Measurements from ENCODE around the gene THYN1. TPM values are rescaled to one million over a fixed set of nuclear protein-coding genes. Genes with fewer than 3 reads are reported as not detected.

The THYN1 gene
- 75.7 and 76.9 TPM in 2 replicates for total RNA-seq (2014; rRNA removed; shearing (Covaris generic))

DNA sequence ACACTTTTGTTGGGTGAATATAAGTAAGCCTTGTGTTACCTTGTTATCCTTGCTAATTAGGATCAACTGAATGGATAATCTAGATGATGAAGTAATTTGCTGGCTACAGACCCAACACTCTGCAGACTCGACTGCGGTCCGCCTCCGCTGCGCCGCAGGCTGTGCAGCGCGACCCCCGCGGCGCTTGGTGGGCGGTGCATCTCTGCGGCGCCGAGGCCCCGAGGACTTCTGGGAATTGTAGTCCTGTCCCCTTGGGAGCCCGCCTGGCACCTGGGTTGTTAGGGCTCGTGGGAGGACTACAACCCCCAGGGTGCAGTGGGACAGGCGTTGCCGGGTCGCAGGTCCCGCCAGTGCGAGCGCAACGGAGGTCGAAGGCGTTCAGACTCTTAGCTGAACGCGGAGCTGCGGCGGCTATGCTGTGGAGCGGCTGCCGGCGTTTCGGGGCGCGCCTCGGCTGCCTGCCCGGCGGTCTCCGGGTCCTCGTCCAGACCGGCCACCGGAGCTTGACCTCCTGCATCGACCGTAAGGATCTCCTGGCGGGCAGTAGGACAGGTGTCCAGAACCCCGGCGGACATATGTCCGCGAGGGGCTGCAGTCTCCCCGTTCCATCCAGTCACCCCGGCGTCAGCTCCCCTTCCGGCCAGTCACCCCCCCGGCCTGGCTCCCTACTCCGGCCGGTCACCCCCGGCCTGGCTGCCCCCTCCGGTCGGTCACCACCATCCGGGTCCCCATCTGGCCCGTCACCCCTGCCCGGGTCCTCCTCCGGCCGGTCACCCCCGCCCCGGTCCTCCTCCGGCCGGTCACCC lies at the start of gene THYN1, which contains the start of gene ACAD8:
Gene THYN1, minus strand, starts transcription at position 165 of the 806 bp plus-strand sequence. CDS start 470 bp downstream, outside the sequence.
Gene ACAD8, plus strand, starts transcription at position 381 of the 806 bp plus-strand sequence. Its CDS starts 33 bp downstream, at position 414.

DNA sequence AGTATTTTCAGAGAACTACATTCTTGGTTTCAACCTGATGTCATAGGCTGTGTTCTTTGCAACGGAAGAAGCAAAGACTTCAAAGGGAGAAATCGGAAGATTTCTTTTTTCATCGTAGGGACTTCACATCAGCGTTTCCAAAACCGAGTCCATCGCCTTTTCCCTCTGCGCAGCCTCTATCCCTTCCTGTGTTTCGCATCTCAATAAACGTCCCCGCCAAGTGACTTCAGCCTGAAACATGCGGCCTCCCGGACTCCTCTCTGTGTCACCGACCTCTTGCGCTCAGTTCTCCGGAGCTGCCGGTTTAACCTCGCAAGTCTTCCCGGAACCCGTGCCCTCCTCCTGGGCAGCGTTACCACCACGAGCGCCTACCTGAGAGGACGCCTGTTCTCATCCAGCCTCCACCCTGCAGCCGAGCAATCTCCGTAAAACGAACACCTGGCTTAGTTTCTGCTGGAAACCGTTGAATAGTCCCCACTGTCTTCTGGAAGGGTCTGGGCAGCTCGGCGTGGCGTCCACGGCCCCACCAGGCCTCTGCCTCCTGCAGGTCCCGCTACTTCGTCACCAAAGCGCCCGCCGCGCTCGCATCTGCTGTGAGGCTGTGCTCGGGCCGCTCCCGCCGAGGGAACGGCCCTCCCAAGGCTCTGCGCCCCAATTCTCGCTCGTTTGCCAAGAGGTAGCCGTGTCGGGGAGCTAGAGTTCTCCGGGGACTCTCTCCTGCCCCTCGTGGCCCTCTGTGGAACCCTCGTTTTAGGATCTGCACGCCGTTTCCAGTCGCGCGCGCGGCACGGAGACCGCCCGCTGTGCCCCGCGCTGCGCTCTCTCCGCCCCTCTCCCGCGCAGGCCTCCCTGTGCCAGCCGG lies 22.6 kb upstream of the THYN1 start, which contains the start of gene GLB1L3:
Gene GLB1L3, plus strand, starts transcription at position 846 of the 862 bp plus-strand sequence. CDS start 362 bp downstream, outside the sequence.

DNA sequence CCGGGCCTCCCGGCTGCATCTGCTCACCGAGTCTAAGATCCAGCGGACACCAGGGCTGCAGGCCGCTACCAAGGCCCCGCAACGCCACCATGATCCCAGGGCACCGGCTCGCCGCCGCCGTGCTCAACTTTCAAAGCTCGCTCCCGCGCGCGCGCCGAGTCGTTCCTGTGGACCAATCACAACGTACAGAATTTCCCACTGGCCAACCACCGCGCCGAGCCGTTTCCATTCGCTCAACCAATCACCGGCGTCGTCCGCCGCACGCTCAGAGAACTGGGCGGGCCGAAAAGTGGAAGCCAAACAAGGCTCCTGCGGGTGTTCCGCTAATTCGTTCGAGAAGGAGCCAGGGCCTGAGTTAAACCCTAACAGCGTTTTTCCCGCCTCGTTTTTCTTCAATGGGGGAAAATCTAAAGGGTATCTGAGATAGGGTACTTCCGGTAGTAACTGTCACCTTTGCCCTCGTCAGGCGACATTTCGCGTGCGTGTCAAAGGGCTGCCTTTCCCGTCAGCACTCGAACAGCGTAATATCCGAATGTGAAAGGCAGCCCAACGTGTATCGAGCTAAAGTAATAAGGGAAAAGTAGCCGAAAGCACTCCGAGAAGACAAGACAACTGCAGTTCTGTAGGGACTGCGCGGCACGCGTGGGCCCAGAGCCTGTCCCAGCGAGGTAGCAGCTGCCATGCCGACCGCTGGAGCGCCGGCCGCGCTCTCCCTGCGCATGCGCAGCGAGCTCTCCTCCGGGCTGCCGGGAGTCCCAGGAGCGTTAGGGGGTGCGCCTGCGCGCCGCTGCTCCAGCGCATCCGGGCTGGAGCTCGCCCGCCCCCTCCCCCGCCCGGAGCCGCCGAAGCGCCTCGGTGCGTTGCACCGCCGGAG lies 29.1 kb downstream of the THYN1 start, which contains the start of the genes NCAPD3 and VPS26B:
Gene NCAPD3, minus strand, starts transcription at position 132 of the 874 bp plus-strand sequence. Its CDS starts 41 bp downstream, at position 91.
Gene VPS26B, plus strand, starts transcription at position 836 of the 874 bp plus-strand sequence. CDS start 452 bp downstream, outside the sequence.

Other genes with a start within 250 kb of the THYN1 start
- 28.9 and 35.1 TPM in 2 replicates for gene JAM3, start 184.3 kb downstream of the THYN1 start, total RNA-seq (2014; rRNA removed; shearing (Covaris generic))
- gene NCAPD3, start 29.4 kb downstream of the THYN1 start, total RNA-seq (2014; rRNA removed; shearing (Covaris generic)) = 56.1 and 65.4 TPM in 2 replicates
- 37.5 and 42.0 TPM in 2 replicates for gene VPS26B, start 28.7 kb downstream of the THYN1 start, total RNA-seq (2014; rRNA removed; shearing (Covaris generic))
- 17.7 and 20.0 TPM in 2 replicates for gene ACAD8, start 216 bp upstream of the THYN1 start, total RNA-seq (2014; rRNA removed; shearing (Covaris generic))
- not detected in 2 replicates for gene GLB1L3, start 23.0 kb upstream of the THYN1 start, total RNA-seq (2014; rRNA removed; shearing (Covaris generic))
- gene GLB1L2, start 78.6 kb upstream of the THYN1 start, total RNA-seq (2014; rRNA removed; shearing (Covaris generic)) = 16.6 and 17.7 TPM in 2 replicates
- 2.4 and 2.8 TPM in 2 replicates for gene B3GAT1, start 158.9 kb upstream of the THYN1 start, total RNA-seq (2014; rRNA removed; shearing (Covaris generic))

Measured in A375 (cell line).